HepG2 (cell line): ENCODE results near the gene YAP1. TPM values are rescaled to one million over a fixed set of nuclear protein-coding genes. Genes with fewer than 3 reads are reported as not detected.

Experiments
- KMT2B ChIP-seq: IDR thresholded peaks from 2 replicates; pipeline ENCODE4 v1.6.1; 2016; ENCODE audit warnings: missing genetic modification reagents, missing compliant biosample characterization
- RFX5 ChIP-seq: IDR thresholded peaks from 2 replicates; pipeline ENCODE4 v1.6.1; 2011; ENCODE audit warnings: low read depth, low read length, improper control_type of control experiment
- SMAD9 ChIP-seq: sonication (generic); formaldehyde crosslinking; IDR thresholded peaks from 2 replicates; pipeline ENCODE4 v1.5.1; 2020; ENCODE audit warnings: mild to moderate bottlenecking, missing genetic modification reagents
- XBP1 ChIP-seq: sonication (generic); formaldehyde crosslinking; IDR thresholded peaks from 2 replicates; pipeline ENCODE4 v1.5.0; 2020; ENCODE audit warnings: missing genetic modification reagents
- XRCC5 ChIP-seq: fragments of 200-400 bp; formaldehyde crosslinking; optimal IDR thresholded peaks from 2 replicates; pipeline ENCODE3; 2017; ENCODE audit warnings: mild to moderate bottlenecking, low read length
- ZFP41 ChIP-seq: sonication (generic); formaldehyde crosslinking; IDR thresholded peaks from 2 replicates; pipeline ENCODE4 v1.4.0; 2020; ENCODE audit warnings: mild to moderate bottlenecking, missing genetic modification reagents, borderline replicate concordance
- ZFX ChIP-seq: sonication (generic); formaldehyde crosslinking; IDR thresholded peaks from 2 replicates; pipeline ENCODE4 v1.4.0; 2020; ENCODE audit warnings: mild to moderate bottlenecking, low read depth, missing genetic modification reagents, moderate library complexity
- ZNF30 ChIP-seq: sonication (generic); formaldehyde crosslinking; IDR thresholded peaks from 2 replicates; pipeline ENCODE4 v1.5.0; 2020; ENCODE audit warnings: mild to moderate bottlenecking, missing genetic modification reagents
- ZNF547 ChIP-seq: sonication (generic); formaldehyde crosslinking; IDR thresholded peaks from 2 replicates; pipeline ENCODE4 v1.5.1; 2020; ENCODE audit warnings: mild to moderate bottlenecking, missing genetic modification reagents
- ZNF552 ChIP-seq: sonication (generic); formaldehyde crosslinking; IDR thresholded peaks from 2 replicates; pipeline ENCODE4 v1.9.0; 2022; ENCODE audit warnings: missing genetic modification reagents, mild to moderate bottlenecking, borderline replicate concordance
- ZNF564 ChIP-seq: sonication (generic); formaldehyde crosslinking; IDR thresholded peaks from 2 replicates; pipeline ENCODE4 v1.8.1; 2023; ENCODE audit warnings: mild to moderate bottlenecking, missing genetic modification reagents
- ZNF737 ChIP-seq: sonication (generic); formaldehyde crosslinking; IDR thresholded peaks from 2 replicates; pipeline ENCODE4 v1.5.0; 2020; ENCODE audit warnings: missing genetic modification reagents, mild to moderate bottlenecking, borderline replicate concordance
- ZNF776 ChIP-seq: sonication (generic); formaldehyde crosslinking; IDR thresholded peaks from 2 replicates; pipeline ENCODE4 v1.4.0; 2020; ENCODE audit warnings: mild to moderate bottlenecking, missing genetic modification reagents
- ZSCAN30 ChIP-seq: sonication (generic); formaldehyde crosslinking; IDR thresholded peaks from 2 replicates; pipeline ENCODE4 v1.5.0; 2020; ENCODE audit warnings: mild to moderate bottlenecking, missing genetic modification reagents
- polyA plus RNA-seq, 8 experiments: library from polyadenylated mRNA; depleted of rRNA in 3 of 8; stranded (reverse) in 7 of 8; unstranded in 1 of 8; fragments of >200 nt; fragmentation: Illumina TruSeq in 4 of 8; extraction: Trizol in 4 of 8; gene quantifications; 2 replicates each; pipeline versions ENCODE4 v1.2.1 to v1.2.3, GENCODE V29; 2011 to 2016; ENCODE audit warnings: low read depth in 4 of 8, missing spikeins in 1 of 8, mixed read lengths in 1 of 8; ENCODE audit not compliant: insufficient read depth in 1 of 8
- total RNA-seq, 5 experiments: library from RNA; depleted of rRNA; stranded (reverse); fragments of >200 nt; fragmentation: Illumina TruSeq; extraction: Trizol; gene quantifications; 2 replicates each; pipeline ENCODE4 v1.2.3, GENCODE V29; 2016; ENCODE audit warnings: low read depth in 1 of 5
- TF ChIP-seq, protein P1 (sequence below), 2 experiments: sonication (generic) in 1 of 2; formaldehyde crosslinking in 1 of 2; IDR thresholded peaks; 2 replicates each; pipeline versions ENCODE4 v1.5.1 to v1.6.1; 2011 to 2020; ENCODE audit warnings: borderline replicate concordance in 1 of 2, low read depth in 1 of 2, low read length in 1 of 2, mild to moderate bottlenecking in 1 of 2, missing genetic modification reagents in 1 of 2, moderate library complexity in 1 of 2
- TF ChIP-seq, protein P2 (sequence below): sonication (generic); formaldehyde crosslinking; IDR thresholded peaks from 2 replicates; pipeline ENCODE4 v1.5.0; 2020; ENCODE audit warnings: missing genetic modification reagents
- TF ChIP-seq, protein P3 (sequence below): sonication (generic); formaldehyde crosslinking; conservative IDR thresholded peaks from 2 replicates; pipeline ENCODE4 v1.4.0; 2020; ENCODE audit warnings: missing genetic modification reagents
- TF ChIP-seq, protein P4 (sequence below): sonication (generic); formaldehyde crosslinking; IDR thresholded peaks from 2 replicates; pipeline ENCODE4 v1.8.1; 2023; ENCODE audit warnings: mild to moderate bottlenecking, missing genetic modification reagents, borderline replicate concordance
- TF ChIP-seq, protein P5 (sequence below): sonication (generic); formaldehyde crosslinking; IDR thresholded peaks from 2 replicates; pipeline ENCODE4 v1.5.1; 2020; ENCODE audit warnings: missing genetic modification reagents, mild to moderate bottlenecking, borderline replicate concordance
- TF ChIP-seq, protein P6 (sequence below): sonication (generic); formaldehyde crosslinking; IDR thresholded peaks from 2 replicates; pipeline ENCODE4 v1.4.0; 2020; ENCODE audit warnings: mild to moderate bottlenecking, missing genetic modification reagents

Gene YAP1
- total and polyA plus RNA-seq, 2 of the 13 experiments (the other 11 are each of a cell fraction or from before 2014, with no cell fraction given), result 59.5 to 91.0 TPM

DNA sequence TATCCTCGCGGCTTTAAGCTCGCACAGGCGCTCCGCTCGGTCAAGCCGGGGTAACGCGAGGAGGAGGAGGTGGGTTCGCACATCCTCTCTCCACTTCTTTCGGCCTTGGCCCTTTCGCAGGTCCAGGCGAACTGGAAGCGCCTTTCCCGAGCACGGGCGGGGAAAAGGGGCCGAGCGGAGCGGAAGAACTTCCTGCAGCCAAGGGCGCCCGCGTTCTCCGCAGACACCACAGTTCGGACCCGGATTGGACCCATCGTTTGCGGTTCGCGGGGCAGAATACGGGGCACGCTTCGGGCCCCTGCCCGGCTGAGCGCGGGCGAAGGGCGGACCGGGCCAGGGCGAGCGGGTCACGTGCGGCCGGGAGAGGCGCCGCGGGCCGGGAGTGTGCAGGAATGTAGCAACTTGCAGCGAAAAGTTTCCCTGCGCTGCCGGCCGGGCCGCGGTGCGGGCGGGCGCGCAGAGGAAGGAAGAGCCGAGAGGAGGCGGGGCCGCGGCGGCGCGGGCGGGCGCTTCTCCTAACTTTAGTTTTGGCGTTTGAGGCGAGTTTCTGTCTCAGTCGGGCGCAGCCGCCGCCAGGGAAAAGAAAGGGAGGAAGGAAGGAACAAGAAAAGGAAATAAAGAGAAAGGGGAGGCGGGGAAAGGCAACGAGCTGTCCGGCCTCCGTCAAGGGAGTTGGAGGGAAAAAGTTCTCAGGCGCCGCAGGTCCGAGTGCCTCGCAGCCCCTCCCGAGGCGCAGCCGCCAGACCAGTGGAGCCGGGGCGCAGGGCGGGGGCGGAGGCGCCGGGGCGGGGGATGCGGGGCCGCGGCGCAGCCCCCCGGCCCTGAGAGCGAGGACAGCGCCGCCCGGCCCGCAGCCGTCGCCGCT lies at the start of gene YAP1 (continued):
- TF ChIP-seq, protein P1, sequence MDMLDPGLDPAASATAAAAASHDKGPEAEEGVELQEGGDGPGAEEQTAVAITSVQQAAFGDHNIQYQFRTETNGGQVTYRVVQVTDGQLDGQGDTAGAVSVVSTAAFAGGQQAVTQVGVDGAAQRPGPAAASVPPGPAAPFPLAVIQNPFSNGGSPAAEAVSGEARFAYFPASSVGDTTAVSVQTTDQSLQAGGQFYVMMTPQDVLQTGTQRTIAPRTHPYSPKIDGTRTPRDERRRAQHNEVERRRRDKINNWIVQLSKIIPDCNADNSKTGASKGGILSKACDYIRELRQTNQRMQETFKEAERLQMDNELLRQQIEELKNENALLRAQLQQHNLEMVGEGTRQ (IDR thresholded peaks at IDR 0.05; ENCODE audit: low read depth, low read length), result peak; percentile 72
- TF ChIP-seq, protein P1 (CRISPR knock-in tag; IDR thresholded peaks at IDR 0.05; ENCODE audit: borderline replicate concordance), result peak; percentile 47; the same call in 1 of the 2 replicates
- TF ChIP-seq XRCC5, result peak; percentile 92
- TF ChIP-seq, protein P2, sequence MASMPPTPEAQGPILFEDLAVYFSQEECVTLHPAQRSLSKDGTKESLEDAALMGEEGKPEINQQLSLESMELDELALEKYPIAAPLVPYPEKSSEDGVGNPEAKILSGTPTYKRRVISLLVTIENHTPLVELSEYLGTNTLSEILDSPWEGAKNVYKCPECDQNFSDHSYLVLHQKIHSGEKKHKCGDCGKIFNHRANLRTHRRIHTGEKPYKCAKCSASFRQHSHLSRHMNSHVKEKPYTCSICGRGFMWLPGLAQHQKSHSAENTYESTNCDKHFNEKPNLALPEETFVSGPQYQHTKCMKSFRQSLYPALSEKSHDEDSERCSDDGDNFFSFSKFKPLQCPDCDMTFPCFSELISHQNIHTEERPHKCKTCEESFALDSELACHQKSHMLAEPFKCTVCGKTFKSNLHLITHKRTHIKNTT, result no peak
- TF ChIP-seq, protein P3, sequence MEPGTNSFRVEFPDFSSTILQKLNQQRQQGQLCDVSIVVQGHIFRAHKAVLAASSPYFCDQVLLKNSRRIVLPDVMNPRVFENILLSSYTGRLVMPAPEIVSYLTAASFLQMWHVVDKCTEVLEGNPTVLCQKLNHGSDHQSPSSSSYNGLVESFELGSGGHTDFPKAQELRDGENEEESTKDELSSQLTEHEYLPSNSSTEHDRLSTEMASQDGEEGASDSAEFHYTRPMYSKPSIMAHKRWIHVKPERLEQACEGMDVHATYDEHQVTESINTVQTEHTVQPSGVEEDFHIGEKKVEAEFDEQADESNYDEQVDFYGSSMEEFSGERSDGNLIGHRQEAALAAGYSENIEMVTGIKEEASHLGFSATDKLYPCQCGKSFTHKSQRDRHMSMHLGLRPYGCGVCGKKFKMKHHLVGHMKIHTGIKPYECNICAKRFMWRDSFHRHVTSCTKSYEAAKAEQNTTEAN, result peak; percentile 77
- TF ChIP-seq ZNF30 (CRISPR knock-in tag), result no peak
- no peak for TF ChIP-seq ZNF737 (CRISPR knock-in tag)
- TF ChIP-seq ZFP41 (CRISPR knock-in tag), result no peak
- TF ChIP-seq RFX5, result no peak
- TF ChIP-seq ZNF547 (CRISPR knock-in tag), result no peak
- TF ChIP-seq, protein P4, sequence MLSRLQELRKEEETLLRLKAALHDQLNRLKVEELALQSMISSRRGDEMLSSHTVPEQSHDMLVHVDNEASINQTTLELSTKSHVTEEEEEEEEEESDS (CRISPR knock-in tag), result peak; percentile 94
- TF ChIP-seq, protein P5, sequence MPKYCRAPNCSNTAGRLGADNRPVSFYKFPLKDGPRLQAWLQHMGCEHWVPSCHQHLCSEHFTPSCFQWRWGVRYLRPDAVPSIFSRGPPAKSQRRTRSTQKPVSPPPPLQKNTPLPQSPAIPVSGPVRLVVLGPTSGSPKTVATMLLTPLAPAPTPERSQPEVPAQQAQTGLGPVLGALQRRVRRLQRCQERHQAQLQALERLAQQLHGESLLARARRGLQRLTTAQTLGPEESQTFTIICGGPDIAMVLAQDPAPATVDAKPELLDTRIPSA, result 0 out of 2 replicates have a peak, but pooled peaks have one; percentile 39
- 0 out of 2 replicates have a peak, but pooled peaks have one; percentile 45 for TF ChIP-seq XBP1 (CRISPR knock-in tag)
- no peak; the same call in 1 of the 2 replicates for TF ChIP-seq ZNF564 (CRISPR knock-in tag)
- no peak for TF ChIP-seq ZNF552 (CRISPR knock-in tag)
- peak; percentile 86 for TF ChIP-seq ZFX (CRISPR knock-in tag)
- TF ChIP-seq, protein P6, sequence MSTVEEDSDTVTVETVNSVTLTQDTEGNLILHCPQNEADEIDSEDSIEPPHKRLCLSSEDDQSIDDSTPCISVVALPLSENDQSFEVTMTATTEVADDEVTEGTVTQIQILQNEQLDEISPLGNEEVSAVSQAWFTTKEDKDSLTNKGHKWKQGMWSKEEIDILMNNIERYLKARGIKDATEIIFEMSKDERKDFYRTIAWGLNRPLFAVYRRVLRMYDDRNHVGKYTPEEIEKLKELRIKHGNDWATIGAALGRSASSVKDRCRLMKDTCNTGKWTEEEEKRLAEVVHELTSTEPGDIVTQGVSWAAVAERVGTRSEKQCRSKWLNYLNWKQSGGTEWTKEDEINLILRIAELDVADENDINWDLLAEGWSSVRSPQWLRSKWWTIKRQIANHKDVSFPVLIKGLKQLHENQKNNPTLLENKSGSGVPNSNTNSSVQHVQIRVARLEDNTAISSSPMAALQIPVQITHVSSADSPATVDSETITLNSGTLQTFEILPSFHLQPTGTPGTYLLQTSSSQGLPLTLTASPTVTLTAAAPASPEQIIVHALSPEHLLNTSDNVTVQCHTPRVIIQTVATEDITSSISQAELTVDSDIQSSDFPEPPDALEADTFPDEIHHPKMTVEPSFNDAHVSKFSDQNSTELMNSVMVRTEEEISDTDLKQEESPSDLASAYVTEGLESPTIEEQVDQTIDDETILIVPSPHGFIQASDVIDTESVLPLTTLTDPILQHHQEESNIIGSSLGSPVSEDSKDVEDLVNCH (CRISPR knock-in tag), result no peak
- peak; percentile 83 for TF ChIP-seq KMT2B (CRISPR knock-in tag)
- TF ChIP-seq SMAD9 (CRISPR knock-in tag), result no peak
- peak; percentile 91 for TF ChIP-seq ZNF776 (CRISPR knock-in tag)
- no peak for TF ChIP-seq ZSCAN30 (CRISPR knock-in tag)
